Hematopoietic multipotent progenitor cell treated with erythropoietin and hydrocortisone succinate and interleukin-3 and kit ligand, for 4 days (in vitro differentiated cells): ENCODE measurements around the gene ZSWIM4.
A peak's percentile ranks its signal among the peaks of the same experiment; 100 is the strongest.
"Not testable (repeated sequence)": the region's sequence is repeated elsewhere in the genome, so short reads cannot be mapped to it uniquely, and the experiment has no call there.

ENCODE experiments used
- DNase-seq: peaks from one replicate; pipeline ENCODE4 v3.0.0-alpha.2; 2015

The ZSWIM4 gene

GRCh38 chr19:13778847-13779246 lies 16.4 kb upstream of the ZSWIM4 start:
- no peak for DNase-seq

- not testable (repeated sequence) for DNase-seq
Measured at GRCh38 chr19:13779794-13780193, 15.4 kb upstream of the ZSWIM4 start.

- DNase-seq = peak; percentile 48
Measured at GRCh38 chr19:13781547-13781946, 13.7 kb upstream of the ZSWIM4 start.

GRCh38 chr19:13782537-13782936 lies 12.7 kb upstream of the ZSWIM4 start:
- no peak for DNase-seq

- no peak for DNase-seq
Measured at GRCh38 chr19:13783565-13784500, 11.4 kb upstream of the ZSWIM4 start.

- DNase-seq = peak; percentile 87
Measured at GRCh38 chr19:13784731-13785452, 10.4 kb upstream of the ZSWIM4 start.

- DNase-seq = peak; percentile 63
Measured at GRCh38 chr19:13788991-13789390, 6.3 kb upstream of the ZSWIM4 start.

GRCh38 chr19:13790354-13790753 lies 4.9 kb upstream of the ZSWIM4 start:
- peak; percentile 78 for DNase-seq

GRCh38 chr19:13793317-13793716 lies 1.9 kb upstream of the ZSWIM4 start:
- not testable (repeated sequence) for DNase-seq

- peak; percentile 62 for DNase-seq
Measured at GRCh38 chr19:13794398-13794756, 866 bp upstream of the ZSWIM4 start.

GRCh38 chr19:13795595-13796300 lies 505 bp downstream of the ZSWIM4 start:
- DNase-seq = no peak

- DNase-seq = no peak
Measured at GRCh38 chr19:13796301-13797057, 1.2 kb downstream of the ZSWIM4 start.

- no peak for DNase-seq
Measured at GRCh38 chr19:13797058-13797440, 1.8 kb downstream of the ZSWIM4 start.

GRCh38 chr19:13797870-13798269 lies 2.6 kb downstream of the ZSWIM4 start:
- DNase-seq = no peak

GRCh38 chr19:13799669-13800068 lies 4.4 kb downstream of the ZSWIM4 start:
- DNase-seq = no peak

- DNase-seq = no peak
Measured at GRCh38 chr19:13803038-13803437, 7.8 kb downstream of the ZSWIM4 start.

GRCh38 chr19:13804830-13805683 lies 9.8 kb downstream of the ZSWIM4 start:
- DNase-seq = no peak

GRCh38 chr19:13806728-13807127 lies 11.5 kb downstream of the ZSWIM4 start:
- no peak for DNase-seq

- no peak for DNase-seq
Measured at GRCh38 chr19:13807421-13808021, 12.3 kb downstream of the ZSWIM4 start.

- DNase-seq = no peak
Measured at GRCh38 chr19:13808856-13809255, 13.6 kb downstream of the ZSWIM4 start.

- DNase-seq = no peak
Measured at GRCh38 chr19:13812544-13812943, 17.3 kb downstream of the ZSWIM4 start.
